Coronary artery (tissue), 2 donors: ENCODE results near the gene CACNA1C.

Experiments used
- DNase-seq: peaks from one replicate; pipeline ENCODE4 v3.0.0-alpha.2; 2017; ENCODE audit warnings: low spot score
- H3K27ac ChIP-seq, 2 donors: fragments of 200-600 bp; sonication (generic); one replicate each; pipeline ENCODE4 v1.5.1; 2016 to 2019
- H3K4me3 ChIP-seq: fragments of 200-600 bp; sonication (generic); 2 replicates; pipeline ENCODE4 v1.5.1; 2016; ENCODE audit warnings: mild to moderate bottlenecking, moderate library complexity
- CTCF ChIP-seq: fragments of 200-600 bp; sonication (generic); IDR thresholded peaks from one replicate; pipeline ENCODE4 v1.5.1; 2019; ENCODE audit warnings: antibody characterized with exemption

Gene CACNA1C

GRCh38 chr12:2318286-2318685 lies 265.5 kb downstream of the CACNA1C start:
- DNase-seq, result no peak
- Histone ChIP-seq H3K27ac (peak overlapping the region in 1 of 2 donors; percentile 64), H3K4me3 (no peak overlapping the region)
- no peak for TF ChIP-seq CTCF

- H3K4me3 ChIP-seq, result no peak overlapping the region
- peak overlapping the region; percentile 14 to 64 for H3K27ac ChIP-seq
- TF ChIP-seq CTCF, result no peak
- DNase-seq, result no peak
These were observed 266.3 kb downstream of the CACNA1C start for GRCh38 chr12:2319136-2319535.

GRCh38 chr12:2319737-2320506 lies 267.1 kb downstream of the CACNA1C start:
- H3K27ac ChIP-seq, result peak overlapping the region; percentile 14 to 64
- no peak for DNase-seq
- no peak overlapping the region for H3K4me3 ChIP-seq
- TF ChIP-seq CTCF, result no peak

- Histone ChIP-seq H3K27ac (peak overlapping the region in 1 of 2 donors; percentile 17), H3K4me3 (no peak overlapping the region)
- no peak for TF ChIP-seq CTCF
- DNase-seq, result no peak
These were observed 268.1 kb downstream of the CACNA1C start for GRCh38 chr12:2320841-2321240.

GRCh38 chr12:2322554-2323120 lies 269.9 kb downstream of the CACNA1C start:
- Histone ChIP-seq H3K27ac (peak overlapping the region; percentile 61 to 87), H3K4me3 (no peak overlapping the region)
- DNase-seq, result no peak
- TF ChIP-seq CTCF, result no peak

- peak overlapping the region; percentile 5 for H3K4me3 ChIP-seq
- peak overlapping the region; percentile 61 to 87 for H3K27ac ChIP-seq
- TF ChIP-seq CTCF, result no peak
- DNase-seq, result no peak
These were observed 270.9 kb downstream of the CACNA1C start for GRCh38 chr12:2323532-2324255.
